ENCODE results near the gene SCNN1A. TPM values are rescaled to one million over a fixed set of nuclear protein-coding genes. Genes with fewer than 3 reads are reported as not detected.
A peak's percentile ranks its signal among the peaks of the same experiment; 100 is the strongest.

The SCNN1A gene
- total RNA-seq, 3 donors from 2014 or later = 1.3 to 175 (median 93.7) TPM

DNA sequence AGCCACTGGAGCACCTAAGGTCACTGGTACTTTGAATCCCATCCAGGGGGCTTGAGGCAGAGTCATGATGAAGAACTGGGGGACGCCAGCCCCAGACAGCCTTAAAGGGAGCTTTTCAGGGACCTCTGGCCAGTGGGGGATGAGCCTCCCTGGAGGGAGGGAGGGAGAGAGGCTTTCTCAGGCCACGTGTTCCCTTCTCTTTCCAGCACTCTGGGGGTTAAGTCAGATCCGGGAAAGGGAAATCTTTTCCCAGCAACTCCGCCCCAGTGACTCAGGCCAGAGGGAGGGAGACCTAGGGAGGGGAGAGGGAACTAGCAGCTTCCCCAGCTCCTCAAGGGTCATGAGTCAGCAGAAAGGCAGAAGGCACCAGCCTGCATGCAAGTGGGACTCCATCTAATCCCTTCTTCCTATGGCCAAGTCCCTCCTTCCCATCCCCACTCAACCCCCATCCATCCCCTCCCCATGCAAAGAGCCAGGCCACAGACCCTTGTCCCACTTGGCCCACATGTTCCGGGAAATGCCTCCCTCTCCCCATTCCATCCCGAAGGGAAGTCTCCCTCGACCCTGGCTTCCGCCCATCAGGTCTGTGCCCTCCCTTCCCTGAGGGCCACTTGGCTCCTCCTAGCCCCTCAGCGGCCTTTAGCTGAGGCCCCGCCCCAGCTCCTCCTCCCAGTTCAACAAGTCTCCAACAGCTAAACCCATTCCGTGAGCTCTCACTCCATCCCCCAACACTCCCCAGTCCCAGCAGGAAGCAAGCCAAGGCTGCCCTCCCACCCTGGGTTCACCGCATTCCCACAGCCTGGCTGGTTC is 39.1 kb downstream of the SCNN1A start:
- peak; percentile 62 for TF ChIP-seq POLR2A (IDR thresholded peaks at IDR 0.05)
- TF ChIP-seq, protein P1, sequence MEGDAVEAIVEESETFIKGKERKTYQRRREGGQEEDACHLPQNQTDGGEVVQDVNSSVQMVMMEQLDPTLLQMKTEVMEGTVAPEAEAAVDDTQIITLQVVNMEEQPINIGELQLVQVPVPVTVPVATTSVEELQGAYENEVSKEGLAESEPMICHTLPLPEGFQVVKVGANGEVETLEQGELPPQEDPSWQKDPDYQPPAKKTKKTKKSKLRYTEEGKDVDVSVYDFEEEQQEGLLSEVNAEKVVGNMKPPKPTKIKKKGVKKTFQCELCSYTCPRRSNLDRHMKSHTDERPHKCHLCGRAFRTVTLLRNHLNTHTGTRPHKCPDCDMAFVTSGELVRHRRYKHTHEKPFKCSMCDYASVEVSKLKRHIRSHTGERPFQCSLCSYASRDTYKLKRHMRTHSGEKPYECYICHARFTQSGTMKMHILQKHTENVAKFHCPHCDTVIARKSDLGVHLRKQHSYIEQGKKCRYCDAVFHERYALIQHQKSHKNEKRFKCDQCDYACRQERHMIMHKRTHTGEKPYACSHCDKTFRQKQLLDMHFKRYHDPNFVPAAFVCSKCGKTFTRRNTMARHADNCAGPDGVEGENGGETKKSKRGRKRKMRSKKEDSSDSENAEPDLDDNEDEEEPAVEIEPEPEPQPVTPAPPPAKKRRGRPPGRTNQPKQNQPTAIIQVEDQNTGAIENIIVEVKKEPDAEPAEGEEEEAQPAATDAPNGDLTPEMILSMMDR (IDR thresholded peaks at IDR 0.05) = no peak
- peak; percentile 72 to 97 (median 93) for TF ChIP-seq POLR2AphosphoS5 (IDR thresholded peaks at IDR 0.05)
- DNase-seq (ENCODE audit: low spot score in 2 of 2) = peak; percentile 89 to 91
- intact Hi-C loops (cut with DNase I; ENCODE audit: low total_unique reads) = no loop called here
- Histone ChIP-seq H3K4me1 (peaks cover 10 to 55% of the 10 kb centered on the region in 2 donors), H3K4me3 (peak overlapping the region; percentile 88 to 91 (median 89)), H3K27me3 (no peaks in the 10 kb centered on the region), H3K27ac (peak overlapping the region; percentile 95 to 98), H3K36me3 (peaks cover 3% of the 10 kb centered on the region), H3K9me3 (no peaks in the 10 kb centered on the region)

DNA sequence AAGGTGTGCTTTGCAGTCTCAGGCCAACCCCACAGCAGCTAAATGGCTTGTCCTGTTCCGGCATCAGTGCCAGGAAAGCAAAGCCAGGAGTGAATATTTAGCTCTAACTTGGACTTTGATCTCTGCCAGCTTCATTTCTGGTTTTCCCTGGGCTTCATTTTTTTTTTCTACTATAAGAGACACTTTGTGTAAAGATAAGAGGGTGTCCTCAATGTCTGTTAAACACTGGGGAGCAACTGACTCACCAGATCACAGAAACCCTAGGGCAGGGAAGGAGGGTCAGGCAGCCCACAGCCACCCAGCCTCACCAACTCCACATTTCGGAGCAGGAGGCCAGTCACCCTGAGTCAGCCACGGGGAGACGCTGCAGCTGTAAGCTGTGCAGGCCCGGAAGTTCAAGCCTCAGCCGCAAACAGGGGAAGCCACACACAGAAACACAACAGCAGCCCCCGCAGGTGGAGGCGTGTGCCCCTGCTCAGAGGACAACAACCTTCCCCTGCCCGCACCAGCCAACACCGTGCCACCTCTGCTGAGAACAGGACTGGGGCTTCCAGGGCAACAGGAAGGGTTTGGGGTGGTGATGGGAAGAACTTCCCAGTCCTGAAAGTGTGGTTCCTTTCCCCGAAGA is 39.8 kb downstream of the SCNN1A start:
- Histone ChIP-seq H3K4me1 (peaks cover 10 to 55% of the 10 kb centered on the region in 2 donors), H3K27ac (peak overlapping the region; percentile 95 to 98), H3K36me3 (peaks cover 5% of the 10 kb centered on the region), H3K9me3 (no peaks in the 10 kb centered on the region), H3K4me3 (peak overlapping the region; percentile 31 to 89 (median 88)), H3K27me3 (no peaks in the 10 kb centered on the region)
- TF ChIP-seq, protein P1 (IDR thresholded peaks at IDR 0.05) = peak in 2 of 3 donors; percentile 49 to 51
- no peak for TF ChIP-seq POLR2A (IDR thresholded peaks at IDR 0.05)
- intact Hi-C loops (cut with DNase I; ENCODE audit: low total_unique reads) = no loop called here
- peak; percentile 74 to 77 for DNase-seq (ENCODE audit: low spot score in 2 of 2)

GRCh38 chr12:6334940-6335450 is 40.4 kb downstream of the SCNN1A start:
- Histone ChIP-seq H3K27ac (peak overlapping the region; percentile 95 to 98), H3K4me1 (peaks cover 10 to 54% of the 10 kb centered on the region in 2 donors), H3K4me3 (peak overlapping the region; percentile 31 to 89 (median 88)), H3K9me3 (no peaks in the 10 kb centered on the region), H3K36me3 (peaks cover 5% of the 10 kb centered on the region), H3K27me3 (no peaks in the 10 kb centered on the region)
- intact Hi-C loops (cut with DNase I; ENCODE audit: low total_unique reads) = no loop called here
- TF ChIP-seq, protein P1 (IDR thresholded peaks at IDR 0.05) = no peak
- peak in 1 of 3 donors; percentile 19 for TF ChIP-seq POLR2AphosphoS5 (IDR thresholded peaks at IDR 0.05)
- no peak for DNase-seq (ENCODE audit: low spot score in 2 of 2)

GRCh38 chr12:6334359-6334758 is 41.0 kb downstream of the SCNN1A start:
- peak overlapping the region; percentile 95 to 98 for H3K27ac ChIP-seq
- H3K27me3 ChIP-seq = no peaks in the 10 kb centered on the region
- no peaks in the 10 kb centered on the region for H3K9me3 ChIP-seq
- peaks cover 10 to 47% of the 10 kb centered on the region in 2 donors for H3K4me1 ChIP-seq
- intact Hi-C loops (cut with DNase I; ENCODE audit: low total_unique reads) = no loop called here
- peak overlapping the region in 2 of 3 donors; percentile 88 to 89 for H3K4me3 ChIP-seq
- peaks cover 5% of the 10 kb centered on the region for H3K36me3 ChIP-seq
- TF ChIP-seq, protein P1 (IDR thresholded peaks at IDR 0.05) = no peak
- TF ChIP-seq POLR2AphosphoS5 (IDR thresholded peaks at IDR 0.05) (no peak), POLR2A (IDR thresholded peaks at IDR 0.05) (no peak)
- DNase-seq (ENCODE audit: low spot score in 2 of 2) = no peak

DNA sequence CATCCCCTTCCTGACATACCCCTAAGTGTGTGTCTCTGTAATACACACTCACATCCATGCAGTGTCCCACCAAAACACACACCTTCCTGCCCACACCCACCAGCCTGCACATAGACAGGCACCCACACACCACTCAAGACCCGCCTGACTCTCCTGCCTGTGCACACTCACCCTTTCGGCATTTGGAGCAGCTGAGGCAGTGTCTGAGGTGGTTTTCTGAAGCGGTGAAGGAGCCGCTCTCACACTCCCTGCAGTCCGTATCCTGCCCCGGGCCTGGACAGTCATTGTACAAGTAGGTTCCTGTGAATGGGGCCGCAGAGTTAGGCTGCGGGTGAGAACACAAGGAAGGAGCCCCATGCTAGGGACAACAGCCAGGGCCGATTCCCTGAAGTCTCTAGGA is 41.8 kb downstream of the SCNN1A start:
- H3K27me3 ChIP-seq = no peaks in the 10 kb centered on the region
- H3K4me3 ChIP-seq = peak overlapping the region in 1 of 3 donors; percentile 34
- TF ChIP-seq POLR2A (IDR thresholded peaks at IDR 0.05) (no peak), POLR2AphosphoS5 (IDR thresholded peaks at IDR 0.05) (no peak)
- TF ChIP-seq, protein P1 (IDR thresholded peaks at IDR 0.05) = no peak
- peak overlapping the region; percentile 95 to 98 for H3K27ac ChIP-seq
- intact Hi-C loops (cut with DNase I; ENCODE audit: low total_unique reads) = no loop called here
- H3K4me1 ChIP-seq = peaks cover 10 to 39% of the 10 kb centered on the region in 2 donors
- H3K9me3 ChIP-seq = no peaks in the 10 kb centered on the region
- DNase-seq (ENCODE audit: low spot score in 2 of 2) = no peak
- H3K36me3 ChIP-seq = peaks cover 13% of the 10 kb centered on the region
